Dermis blood vessel endothelial cell (primary cell): Measurements from ENCODE around the gene ARMC2. TPM values are rescaled to one million over a fixed set of nuclear protein-coding genes. Genes with fewer than 3 reads are reported as not detected.
A peak's percentile ranks its signal among the peaks of the same experiment; 100 is the strongest.
"Not testable (repeated sequence)": the region's sequence is repeated elsewhere in the genome, so short reads cannot be mapped to it uniquely, and the experiment has no call there.

Experiments
- DNase-seq: peaks from one replicate; pipeline ENCODE4 v3.0.0; 2010
- total RNA-seq: library from RNA; depleted of rRNA; stranded (reverse); fragments of >200 nt; gene quantifications from 2 replicates; pipeline ENCODE4 v1.2.3, GENCODE V29; 2014

ARMC2 gene
- total RNA-seq, 1 donor from 2014 or later: 0.51 TPM

DNA sequence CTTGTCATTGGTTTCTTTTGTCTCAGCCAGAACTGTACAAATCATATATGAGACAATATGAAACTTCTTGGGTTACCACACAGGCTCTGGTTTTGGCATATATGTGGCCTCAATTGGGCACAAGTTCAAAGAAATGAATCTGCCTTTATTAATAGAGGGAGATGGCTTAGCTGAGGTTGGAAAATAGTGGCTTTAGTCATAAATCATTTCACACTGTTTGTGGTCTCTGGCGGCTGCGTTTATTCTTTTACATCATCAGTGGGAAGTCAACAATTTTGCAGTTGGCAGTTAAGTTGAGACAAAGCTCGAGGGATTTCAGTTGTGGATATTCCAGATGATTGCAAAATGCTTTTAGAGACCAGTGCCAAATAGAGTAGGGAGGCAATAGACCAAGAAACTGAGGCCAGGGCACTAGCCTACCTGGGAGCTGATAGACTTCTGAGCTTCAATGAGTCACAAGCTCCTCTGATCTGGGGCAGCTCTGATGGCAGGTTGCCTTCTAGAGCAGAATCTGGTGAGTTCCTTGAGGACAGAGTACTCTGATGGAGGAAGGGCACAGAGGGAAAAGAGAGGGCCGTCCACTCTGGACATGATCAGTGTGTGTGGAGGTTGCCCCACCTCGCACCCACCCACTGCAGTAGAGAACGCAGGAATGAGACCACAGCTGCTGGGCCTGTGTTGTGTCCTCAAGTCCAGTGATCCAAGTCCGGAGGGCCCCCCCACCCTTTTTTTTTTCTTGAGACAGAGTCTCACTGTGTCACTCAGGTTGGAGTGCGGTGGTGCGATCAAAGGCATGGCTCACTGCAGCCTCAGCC, 73.5 kb downstream of the ARMC2 start:
- no peak for DNase-seq

DNA sequence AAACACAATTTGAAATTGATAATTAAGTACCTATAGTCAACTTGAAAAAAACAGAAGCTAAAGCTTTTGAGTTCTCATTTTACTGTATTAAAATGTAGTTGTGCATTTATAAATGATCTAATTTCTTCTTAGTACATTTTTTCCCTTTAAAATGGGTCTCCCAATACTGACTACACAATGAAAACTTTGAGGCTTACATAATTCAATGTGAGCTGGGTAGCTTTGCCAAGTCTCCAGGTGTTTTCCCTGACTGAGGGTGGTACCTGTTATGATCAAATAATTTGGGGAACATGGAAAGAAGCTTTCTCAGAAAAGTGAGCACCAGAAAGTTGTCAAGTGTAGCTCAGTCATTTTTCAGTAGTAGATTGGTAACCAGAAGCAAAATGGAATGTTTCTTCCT, 74.3 kb downstream of the ARMC2 start:
- no peak for DNase-seq

DNA sequence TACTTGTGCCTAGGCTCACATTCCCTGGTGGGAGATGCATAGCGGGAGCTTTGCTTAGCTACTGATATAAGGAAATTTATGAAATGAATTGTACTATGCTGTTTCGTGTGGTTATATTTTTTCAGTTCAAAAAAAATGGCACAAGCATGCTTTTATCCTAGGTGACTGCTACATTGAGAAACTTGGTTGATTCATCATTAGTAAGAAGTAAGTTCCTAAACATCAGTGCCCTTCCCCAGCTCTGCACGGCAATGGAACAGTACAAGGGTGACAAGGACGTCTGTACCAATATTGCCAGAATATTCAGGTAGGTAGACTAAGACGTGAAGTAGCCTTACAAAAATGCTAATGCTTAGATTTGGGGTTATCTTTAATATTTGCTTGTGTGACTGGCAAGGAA, 79.7 kb downstream of the ARMC2 start:
- no peak for DNase-seq

DNA sequence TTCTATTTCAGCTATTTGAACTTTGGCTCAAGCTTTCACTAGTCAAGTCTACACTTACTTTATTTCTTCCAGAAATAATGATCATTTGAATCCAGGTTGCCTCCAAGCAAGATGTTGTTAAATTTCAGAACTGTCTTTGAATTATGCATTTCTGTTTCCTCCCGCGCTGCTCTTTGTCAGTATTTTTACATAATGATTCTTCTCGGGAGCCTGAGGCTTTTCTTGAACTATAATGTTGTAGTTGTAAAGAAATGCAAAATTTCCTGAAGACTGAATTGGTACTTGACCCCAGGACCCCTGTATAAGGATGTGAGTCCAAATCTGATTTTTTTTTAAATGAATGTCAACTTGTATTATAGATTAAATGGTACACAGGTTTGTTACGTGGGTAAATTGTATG, 80.4 kb downstream of the ARMC2 start:
- no peak for DNase-seq

- not testable (repeated sequence) for DNase-seq
Measured at GRCh38 chr6:108931090-108931489, 82.9 kb downstream of the ARMC2 start.

DNA sequence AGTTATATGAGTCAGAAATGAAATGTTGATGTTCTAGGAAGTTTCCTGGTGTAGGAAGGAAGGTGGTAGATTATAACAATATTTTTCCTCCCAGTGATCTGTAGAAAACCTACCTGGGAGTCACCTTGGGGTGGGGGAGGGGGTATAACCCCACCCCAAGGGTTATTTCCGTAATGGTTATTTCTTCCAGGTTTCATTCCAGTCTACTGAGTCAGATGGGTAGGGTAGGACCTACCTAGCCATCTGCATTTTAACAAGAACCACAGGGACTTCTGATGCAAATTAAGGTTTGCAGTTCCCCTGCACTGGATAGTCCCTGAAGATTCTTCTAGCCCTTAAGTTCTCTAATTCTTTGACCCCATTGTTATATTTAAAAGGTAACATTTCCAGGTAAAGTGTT, 88.9 kb downstream of the ARMC2 start:
- no peak for DNase-seq

- no peak for DNase-seq
Measured at GRCh38 chr6:108940741-108941140, 92.5 kb downstream of the ARMC2 start.

GRCh38 chr6:108941281-108941680, 93.1 kb downstream of the ARMC2 start:
- DNase-seq: no peak

- DNase-seq: no peak
Measured at GRCh38 chr6:108941859-108942258, 93.6 kb downstream of the ARMC2 start.

- peak; percentile 17 for DNase-seq
Measured at GRCh38 chr6:108942556-108943492, 94.6 kb downstream of the ARMC2 start.

DNA sequence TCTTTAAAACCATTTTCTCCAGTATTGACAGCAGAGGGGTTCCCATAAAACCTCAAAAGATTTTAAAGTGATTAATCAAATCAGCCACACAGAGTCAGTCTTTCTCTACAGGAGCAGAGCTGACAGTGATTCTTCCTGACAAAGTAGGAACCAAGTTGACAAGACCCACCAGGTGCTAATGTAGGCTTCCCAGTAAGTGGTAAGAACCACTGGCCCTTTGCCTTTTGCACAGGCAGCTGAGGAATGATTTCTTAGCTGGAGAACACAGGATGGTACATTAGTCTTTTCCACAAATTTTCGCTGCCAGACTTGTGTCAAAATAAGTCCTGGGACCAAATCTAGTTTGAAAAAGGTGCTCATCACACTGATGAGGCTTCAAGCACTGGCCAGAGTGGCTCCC, 95.8 kb downstream of the ARMC2 start:
- no peak for DNase-seq

- DNase-seq: no peak
Measured at GRCh38 chr6:108944707-108945680, 96.8 kb downstream of the ARMC2 start.

DNA sequence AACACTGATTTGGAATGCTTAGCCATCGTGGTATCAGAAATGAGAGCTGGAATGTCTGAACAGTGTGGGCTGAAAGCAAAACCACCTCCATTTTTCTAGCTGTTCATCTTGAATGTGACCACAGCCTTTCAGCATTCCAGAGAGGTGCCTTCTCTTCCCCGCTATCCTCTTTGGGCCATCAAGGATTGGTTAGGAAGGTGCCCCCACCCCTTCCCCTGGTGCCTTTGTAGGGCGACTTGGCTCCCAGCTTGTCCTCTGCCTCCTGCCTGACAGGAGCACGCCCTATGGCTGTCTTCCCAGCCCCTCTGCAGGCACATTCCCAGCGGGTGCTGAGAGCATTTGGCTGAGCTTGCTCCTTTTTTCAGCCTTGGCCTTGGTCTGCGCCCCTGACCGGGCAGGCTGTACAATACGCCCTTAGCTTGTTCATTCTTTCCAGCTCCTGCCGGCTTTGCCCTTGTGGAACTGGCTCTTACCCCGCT, 97.5 kb downstream of the ARMC2 start:
- DNase-seq: no peak

DNA sequence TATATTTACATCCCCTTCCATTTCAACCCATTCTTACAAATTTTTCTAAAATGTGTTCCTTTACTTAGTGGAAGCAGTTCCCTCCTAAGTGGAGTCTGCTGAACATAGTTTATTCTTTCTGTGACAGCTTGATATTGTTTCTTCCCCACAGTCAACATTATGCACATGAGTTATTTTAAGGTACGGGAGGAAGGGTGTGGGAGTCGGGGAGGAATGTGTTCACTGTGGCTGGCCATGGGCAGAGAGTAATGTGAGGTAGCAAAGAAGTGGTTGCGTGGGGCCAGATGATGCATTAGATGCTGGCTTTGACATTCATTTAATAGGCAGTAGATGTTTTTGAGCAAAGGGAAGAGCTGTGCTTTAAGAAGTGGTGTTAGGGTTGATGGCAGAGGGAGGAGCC, 98.5 kb downstream of the ARMC2 start:
- no peak for DNase-seq

- peak; percentile 38 for DNase-seq
Measured at GRCh38 chr6:108947114-108947854, 99.1 kb downstream of the ARMC2 start.

DNA sequence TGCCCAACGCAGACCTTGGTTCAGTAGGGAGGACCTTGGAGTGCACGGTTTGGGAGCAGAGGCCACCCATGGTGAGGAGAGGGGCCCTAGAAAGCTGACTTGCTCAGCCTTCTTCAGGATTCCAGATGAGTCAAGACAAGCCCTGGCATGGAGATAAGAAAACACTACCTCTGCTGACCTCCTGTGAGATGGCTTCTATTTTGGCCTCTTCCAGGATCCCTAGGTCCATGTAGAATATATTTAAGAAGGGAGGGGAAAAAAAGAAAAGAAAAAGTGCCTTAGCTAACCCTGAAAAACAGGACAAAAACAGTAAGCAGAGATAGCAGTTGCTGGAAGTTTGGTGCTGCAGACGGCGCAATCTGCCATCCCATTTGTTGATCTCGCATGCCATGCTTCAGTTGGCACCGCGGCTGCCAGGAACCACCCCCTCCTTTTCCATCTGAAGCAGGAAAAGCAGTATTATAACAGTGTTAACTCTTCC, 100.0 kb downstream of the ARMC2 start:
- DNase-seq: peak; percentile 33

DNA sequence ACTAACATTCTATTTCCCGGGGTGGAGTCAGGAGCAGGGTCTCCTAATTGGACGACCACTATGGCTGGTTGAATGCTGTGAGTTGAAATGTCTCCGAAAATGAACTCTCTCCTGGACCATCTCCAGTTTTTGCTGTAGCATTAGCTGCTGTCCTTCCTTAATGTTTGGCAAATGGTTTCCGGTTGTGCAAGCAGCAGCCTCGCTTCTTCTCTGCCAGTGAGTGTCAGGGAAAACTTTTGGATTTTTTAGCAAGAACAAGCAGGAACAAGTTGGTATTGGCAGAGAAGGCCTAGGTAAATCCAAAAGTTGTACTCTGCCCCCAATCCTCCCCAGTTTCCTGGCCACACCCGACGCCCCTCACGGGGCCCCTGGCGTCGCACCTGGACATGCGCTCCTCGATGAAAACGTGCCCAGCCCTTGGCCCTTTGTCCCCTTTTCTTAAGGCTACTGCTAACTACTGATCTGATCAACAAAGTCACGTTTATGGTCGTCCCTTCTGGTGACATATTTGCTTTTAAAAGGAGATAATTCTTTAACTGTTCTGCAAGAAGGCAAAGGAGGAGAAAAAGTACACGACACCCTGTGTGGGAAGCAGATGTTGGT, 103.2 kb downstream of the ARMC2 start:
- no peak for DNase-seq

GRCh38 chr6:108952776-108953486, 104.7 kb downstream of the ARMC2 start:
- DNase-seq: no peak

- DNase-seq: no peak
Measured at GRCh38 chr6:108953681-108954080, 105.5 kb downstream of the ARMC2 start.

GRCh38 chr6:108955329-108955949, 107.2 kb downstream of the ARMC2 start:
- DNase-seq: no peak
